NCI-H1105 (cell line): ENCODE measurements around the gene STX10.

Experiments used
- DNase-seq: peaks from one replicate; lab custom pipeline; 2025; lab: John Stamatoyannopoulos, UW

The STX10 gene

DNA sequence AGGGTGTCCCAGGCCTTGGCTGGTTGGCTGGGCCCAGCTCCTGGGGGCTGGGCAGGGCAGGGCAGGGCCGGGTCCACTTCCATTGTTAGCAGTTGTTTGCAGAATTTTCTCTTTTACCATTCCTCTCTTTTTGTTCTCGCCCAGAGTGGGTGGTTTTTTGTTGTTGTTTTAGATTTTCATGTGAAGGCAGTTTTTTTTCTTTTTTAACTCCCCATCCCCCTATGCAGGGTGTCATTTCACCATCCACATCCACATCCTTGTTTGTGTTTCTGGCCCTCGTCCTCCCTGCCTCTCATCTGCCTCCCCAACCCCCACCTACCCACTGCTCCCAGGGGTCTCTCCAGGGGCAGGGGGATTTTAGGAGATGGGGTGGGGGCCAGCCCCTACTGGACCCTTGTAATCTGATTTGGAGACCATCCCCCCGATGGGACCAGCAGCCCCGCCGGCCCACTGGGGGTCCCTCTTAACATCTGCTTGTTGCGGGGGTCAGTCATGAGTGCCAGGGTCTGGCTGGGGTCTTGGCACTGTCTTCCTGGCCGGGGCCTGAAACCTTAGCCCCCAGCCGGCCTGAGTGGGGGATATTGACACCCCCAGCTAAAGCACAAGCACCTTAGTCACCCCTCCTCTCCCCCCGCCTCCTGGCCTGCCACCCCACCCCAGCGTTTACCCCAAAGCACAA, 10.4 kb downstream of the STX10 start:
- no peak for DNase-seq

DNA sequence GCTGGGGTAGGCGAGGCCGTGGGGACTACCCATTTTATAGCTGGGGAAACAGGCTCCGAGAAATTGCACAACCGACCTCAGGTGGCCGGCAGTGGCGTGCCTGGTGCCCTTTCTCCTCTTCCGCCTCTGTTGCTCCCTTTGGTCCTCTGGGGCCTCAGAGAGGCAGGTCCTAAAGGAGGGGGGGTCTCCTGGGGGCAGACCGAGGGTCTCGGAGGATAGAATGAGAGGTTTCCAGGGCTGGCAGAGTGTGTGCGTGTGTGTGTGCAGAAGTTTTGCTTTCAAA, 11.3 kb downstream of the STX10 start:
- DNase-seq: no peak

DNA sequence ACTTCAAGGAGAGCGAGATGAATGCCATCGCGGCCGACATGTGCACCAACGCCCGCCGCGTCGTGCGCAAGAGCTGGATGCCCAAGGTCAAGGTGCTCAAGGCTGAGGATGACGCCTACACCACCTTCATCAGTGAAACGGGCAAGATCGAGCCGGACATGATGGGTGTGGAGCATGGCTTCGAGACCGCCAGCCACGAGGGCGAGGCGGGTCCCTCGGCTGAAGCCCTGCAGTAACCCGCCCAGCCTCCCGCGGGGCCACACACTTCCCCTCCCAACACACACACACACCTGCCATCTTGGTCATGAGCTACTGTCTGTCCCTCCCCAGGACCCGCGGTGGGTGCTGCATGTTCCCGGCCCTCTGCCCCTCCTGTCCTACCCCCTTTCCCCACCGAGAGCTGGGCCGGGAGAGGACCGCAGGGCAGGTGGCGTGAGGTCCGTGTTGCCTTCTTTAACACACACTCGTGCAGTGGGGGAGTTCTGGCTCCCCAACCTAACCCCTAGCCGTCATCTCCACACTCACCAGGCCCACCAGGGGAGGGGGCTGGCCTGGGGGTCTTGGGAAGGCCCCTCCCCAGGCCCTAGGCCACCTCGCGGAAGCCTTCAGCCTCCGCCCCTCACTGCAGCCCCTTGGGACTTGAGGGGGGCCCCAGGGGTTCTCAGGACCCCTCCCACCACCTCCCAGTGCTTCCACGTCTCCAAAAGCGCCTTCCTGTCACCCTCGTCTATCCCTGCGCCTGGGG, 11.8 kb downstream of the STX10 start:
- DNase-seq: no peak

DNA sequence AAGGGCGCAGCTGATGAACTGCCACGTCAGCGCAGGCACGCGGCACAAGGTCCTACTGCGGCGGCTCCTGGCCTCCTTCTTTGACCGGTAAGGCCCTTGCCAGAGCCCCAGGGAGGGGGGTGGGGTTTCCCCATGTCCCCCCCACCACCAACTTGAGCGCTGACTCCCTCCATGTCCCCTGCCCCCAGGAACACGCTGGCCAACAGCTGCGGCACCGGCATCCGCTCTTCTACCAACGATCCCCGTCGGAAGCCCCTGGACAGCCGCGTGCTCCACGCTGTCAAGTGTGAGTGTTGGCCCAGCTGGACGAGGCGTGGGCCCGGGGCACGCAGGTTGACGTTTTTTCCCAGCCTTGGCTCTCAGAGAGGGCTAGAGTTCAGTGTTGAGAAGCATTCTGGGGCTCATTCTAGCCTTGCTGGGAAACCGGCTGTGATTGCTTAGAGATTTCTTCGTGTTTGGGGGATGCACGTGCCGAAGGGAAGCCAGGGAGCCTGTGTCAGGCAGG, 12.8 kb downstream of the STX10 start:
- DNase-seq: no peak

DNA sequence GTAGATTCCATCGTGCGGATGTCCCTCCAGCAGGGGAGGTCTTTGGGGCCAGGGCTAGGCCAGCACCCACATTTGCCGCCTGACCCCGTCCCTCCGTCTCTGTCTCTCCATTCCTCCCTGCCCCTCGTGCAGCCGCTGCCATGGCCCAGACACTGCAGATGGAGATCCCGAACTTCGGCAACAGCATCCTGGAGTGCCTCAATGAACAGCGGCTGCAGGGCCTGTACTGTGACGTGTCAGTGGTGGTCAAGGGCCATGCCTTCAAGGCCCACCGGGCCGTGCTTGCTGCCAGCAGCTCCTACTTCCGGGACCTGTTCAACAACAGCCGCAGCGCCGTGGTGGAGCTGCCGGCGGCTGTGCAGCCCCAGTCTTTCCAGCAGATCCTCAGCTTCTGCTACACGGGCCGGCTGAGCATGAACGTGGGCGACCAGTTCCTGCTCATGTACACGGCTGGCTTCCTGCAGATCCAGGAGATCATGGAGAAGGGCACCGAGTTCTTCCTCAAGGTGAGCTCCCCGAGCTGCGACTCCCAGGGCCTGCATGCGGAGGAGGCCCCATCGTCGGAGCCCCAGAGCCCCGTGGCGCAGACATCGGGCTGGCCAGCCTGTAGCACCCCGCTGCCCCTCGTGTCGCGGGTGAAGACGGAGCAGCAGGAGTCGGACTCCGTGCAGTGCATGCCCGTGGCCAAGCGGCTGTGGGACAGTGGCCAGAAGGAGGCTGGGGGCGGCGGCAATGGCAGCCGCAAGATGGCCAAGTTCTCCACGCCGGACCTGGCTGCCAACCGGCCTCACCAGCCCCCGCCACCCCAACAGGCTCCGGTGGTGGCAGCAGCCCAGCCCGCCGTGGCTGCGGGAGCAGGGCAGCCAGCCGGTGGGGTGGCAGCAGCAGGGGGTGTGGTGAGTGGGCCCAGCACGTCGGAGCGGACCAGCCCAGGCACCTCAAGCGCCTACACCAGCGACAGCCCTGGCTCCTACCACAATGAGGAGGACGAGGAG, 14.8 kb downstream of the STX10 start:
- DNase-seq: no peak

DNA sequence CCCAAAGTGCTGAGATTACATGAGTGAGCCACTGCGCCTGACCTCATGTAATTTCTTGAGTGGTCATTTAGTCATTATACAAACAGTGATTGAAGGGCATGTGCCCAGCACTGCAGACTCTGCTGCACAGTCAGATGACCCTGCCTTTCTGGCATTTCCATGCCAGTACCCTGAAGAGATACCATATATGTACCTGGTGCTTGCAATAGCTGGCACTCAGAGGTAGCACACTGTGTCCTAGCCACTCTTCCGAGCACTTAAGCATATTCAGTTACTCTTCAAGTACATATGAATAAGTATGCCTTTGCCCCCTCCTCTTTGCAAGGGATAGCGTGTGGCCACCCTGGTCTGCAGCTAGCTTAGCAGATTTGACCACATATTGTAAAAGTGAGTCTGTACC, 15.5 kb downstream of the STX10 start:
- no peak for DNase-seq

DNA sequence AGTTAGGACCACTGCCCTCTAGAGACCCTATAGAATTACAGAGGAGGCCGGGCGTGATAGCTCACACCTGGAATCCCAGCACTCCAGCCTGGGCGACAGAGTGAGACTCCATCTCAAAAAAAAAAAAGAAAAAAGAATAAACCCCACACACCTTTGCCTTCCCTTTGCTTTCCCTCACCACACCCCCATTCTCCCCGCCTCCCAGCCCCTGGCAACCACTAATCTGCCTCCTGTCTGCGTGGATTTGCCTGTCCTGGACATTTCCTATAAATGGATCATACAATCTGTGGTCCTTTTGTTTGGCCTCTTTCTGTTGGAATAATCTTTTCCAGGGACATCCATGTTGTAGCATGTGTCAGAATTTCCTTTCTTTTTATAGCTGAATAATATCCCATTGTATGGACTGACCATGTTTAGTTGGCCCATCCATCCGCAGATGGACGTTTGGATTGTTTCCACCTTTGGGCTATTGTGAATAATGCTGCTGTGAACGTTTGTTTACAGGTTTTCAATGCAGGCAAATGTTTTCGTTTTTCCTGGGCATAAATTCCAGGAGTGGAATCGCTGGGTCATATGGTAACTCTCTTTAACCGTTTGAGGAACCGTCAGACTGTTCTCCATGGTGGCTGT, 16.8 kb downstream of the STX10 start:
- DNase-seq: no peak

DNA sequence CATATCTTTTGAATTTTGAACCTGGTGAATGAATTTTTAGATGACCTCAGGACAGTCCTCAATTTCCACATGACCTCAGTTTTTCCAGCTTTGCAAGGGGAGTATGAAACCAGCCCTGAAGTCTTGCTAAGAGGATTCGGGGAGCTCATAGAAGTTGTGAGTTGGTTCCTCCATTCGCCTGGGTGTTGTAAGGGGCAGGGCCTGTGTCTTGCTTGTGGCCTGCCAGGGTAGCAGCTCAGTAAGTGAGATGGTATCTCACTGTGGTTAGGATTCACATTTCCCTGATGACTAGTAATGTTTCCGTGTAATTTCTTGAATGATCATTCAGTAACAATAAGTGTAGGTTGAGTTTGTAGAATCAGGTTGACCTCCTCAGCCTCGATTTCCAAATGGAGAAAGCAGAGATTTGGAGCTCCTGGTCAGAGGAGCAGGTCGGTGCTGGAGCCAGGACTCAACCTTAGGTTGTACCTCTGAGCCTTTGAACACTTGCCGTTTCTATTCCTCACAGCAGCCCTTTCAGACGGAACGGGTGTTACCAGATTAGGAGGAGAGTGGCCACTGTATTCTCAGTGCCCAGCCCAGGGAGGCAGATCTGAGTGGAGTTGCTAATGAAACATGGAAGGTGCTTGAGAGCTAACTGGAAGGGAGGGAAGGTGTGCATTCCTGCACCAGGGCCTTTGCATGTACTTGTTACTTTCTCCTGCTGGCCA, 17.5 kb downstream of the STX10 start:
- no peak for DNase-seq

DNA sequence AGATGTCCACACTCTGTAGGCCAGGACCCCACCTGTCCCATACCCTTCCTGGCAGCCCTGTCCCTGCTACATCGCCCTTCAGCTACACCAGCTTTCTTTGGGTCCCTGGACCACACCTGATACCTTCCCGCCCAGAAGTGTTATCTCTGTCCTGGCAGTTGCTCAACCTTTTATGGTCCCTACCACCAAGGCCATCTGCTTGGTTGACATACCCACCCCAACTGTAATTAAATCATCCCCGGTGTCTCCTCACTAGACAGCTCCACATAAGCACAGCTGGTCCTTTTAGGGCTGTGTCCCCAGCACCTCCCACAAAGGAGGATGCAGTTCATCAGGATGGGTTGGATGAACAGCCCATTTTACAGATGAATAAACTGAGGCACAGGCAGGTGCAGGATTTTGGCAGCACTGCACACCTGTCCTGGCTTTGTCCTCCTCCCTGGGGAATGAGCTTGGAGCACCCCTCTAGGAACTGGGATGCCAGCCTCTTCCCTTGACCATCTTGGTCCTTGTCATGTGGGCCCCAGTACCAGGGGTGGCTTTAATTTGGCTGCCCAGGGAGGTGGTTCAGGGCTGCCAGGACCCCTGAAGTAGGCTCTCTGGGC, 19.2 kb downstream of the STX10 start:
- no peak for DNase-seq

DNA sequence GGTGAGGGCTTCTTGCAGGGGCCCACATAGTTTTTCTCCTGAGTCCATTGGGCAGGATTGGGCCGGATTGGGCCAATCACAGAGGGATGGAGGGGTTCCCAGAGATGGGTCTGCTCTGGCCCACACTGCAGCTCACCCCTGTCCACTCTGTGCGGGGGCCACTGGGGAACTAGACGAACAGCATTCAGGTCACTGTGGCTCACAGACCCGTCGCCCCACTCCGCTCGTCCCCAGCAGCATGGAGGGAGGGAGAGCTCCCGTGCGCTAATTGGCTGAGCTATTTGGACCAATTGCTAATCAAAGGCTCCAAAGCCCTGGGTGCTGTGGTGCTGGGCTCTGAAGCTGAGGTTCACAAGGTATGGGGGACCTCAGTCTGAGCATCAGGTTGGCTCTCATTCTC, 20.8 kb downstream of the STX10 start:
- DNase-seq: no peak

DNA sequence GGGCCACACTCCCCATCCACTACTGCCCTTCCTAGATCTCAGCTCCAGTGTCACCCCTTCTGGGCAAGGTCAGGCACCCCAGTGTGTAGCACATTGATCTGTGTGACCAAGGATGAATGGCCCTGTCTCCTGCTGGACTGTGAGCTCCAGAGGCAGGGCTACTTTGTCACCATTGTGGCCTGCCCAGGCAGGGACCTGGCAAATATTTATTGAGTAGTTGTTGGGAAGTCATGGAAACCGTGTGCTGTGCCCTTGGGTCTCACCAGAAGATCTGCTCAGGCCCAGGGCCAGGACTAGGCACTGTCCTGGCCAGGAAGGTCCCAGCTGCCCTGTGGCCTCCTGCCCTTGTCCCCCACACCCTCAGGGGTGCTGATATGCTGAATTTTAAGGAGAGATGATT, 21.6 kb downstream of the STX10 start:
- no peak for DNase-seq

DNA sequence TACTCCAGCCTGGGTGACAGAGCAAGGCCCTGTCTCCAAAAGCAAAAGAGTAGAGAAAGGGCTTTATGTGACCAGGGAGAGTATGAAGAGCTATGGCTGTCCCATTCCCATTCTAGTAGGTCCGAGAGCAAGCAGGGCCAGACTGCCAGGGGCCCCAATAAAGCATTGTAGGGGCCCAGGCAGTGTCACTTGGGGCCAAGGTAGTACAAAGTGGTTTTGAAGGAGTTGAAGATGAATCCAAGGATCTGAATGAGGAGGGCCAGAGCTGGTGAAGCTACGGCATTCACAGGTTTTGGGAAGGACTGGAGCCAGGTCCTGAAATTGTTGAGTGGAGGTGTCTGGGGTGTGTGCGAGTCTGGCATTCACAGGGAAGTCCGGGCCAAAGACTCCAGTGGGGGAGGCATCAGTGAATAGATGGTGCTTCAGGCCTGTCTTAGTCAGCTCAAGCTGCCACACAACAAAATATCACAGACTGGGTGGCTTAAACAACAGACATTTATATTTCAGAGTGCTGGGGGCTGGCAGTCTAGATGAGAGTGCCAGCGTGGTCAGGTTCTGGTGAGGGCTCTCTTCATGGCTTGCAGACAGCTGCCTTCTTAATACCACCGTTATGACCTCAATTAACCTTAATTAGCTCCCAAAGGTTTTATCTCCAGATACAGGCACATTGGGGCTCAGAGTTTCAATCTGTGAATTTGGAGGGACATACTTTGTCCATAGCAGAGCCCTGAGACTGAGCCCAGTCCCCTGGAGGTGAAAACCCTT, 22.2 kb downstream of the STX10 start:
- no peak for DNase-seq

DNA sequence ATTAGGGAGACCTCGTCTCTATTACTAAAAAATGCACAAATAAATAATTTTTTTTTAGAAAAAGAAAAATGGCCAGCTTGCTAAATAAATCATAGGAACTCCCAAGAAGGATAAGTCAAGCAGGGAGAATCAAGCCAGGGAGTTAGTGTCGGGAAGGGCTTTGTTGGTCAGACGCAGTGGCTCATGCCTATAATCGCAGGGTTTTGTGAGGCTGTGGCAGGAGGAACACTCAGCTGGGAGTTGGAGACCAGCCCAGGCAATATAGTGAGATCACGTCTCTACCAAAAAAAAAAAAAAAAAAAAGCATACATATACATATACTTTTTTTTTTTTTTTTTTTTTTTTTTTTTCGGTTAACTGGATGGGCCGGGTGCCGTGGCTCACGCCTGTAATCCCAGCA, 23.1 kb downstream of the STX10 start:
- no peak for DNase-seq

DNA sequence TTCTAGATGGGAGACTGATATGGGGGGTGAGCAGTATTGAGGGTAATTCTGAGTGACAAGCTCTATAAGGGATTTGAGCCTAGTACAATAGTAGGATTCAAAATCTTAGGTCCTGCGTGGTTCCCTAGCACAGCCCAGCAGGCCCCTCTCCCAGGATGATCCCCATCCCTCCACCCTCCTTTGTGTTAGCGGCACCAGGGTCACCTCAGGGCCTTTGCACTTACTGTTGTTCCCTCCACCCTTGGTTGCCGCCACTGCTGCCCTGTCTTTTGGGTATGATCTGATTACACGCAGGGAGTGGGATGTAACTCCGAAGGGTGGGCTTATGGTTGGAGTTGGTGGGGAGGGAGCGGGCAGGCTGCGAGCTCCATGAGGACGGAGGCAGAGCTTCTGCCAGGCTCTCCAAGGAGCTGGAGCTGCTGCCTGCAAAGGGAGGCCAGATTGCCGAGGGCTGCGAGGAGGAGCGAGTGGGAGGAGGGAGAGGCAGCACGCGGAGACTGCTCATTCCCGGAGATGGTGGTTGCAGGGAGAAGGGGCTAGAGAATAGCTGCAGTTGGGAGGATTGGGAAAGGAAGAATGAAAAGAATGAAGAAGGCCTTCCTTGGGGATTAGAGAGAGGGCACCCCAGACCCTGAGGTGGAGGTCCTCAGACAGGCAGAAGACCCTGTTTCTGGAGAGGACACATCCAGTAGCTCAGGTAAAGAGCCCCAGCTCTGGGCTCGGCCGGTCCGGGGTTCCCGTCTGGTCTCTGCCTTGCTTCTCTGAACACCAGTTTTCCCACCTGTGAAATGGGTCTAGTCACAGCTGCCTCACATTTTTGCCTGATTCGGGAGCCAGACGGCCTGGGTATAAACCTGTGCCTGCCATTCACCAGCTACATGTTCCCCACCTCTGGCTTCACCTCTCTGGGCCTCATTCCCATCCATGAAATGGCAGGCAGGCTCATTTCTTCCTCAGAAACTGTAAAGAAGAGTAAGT, 26.9 kb downstream of the STX10 start:
- DNase-seq: no peak

DNA sequence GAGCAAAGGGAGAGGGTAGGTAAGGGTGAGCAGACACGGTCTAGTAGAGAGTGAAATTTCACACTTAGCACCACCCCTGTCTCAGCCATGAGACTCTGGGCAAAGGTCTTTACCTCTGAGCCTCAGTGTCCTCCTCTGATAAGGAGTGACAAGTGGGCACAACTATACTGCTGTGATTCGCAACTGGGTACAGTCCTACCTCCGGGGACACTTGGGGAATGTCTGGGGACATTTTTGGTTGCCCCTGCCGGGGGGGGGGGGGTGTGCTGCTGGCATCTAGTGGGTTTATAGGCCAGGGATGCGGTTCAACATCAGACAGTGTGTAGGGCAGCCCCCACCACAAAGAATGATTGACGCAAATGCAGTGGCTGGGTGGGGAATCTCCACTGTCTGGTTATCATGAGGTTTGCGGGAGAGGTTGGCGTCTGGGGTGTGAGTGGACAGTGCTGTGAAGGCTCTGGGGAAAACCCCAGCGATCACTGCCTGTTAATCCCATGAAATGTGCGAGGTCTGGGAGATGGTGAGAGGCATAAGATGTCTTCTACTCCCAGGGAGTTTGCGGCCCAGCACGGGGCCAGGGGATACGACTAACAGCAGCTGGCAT, 27.8 kb downstream of the STX10 start:
- no peak for DNase-seq

DNA sequence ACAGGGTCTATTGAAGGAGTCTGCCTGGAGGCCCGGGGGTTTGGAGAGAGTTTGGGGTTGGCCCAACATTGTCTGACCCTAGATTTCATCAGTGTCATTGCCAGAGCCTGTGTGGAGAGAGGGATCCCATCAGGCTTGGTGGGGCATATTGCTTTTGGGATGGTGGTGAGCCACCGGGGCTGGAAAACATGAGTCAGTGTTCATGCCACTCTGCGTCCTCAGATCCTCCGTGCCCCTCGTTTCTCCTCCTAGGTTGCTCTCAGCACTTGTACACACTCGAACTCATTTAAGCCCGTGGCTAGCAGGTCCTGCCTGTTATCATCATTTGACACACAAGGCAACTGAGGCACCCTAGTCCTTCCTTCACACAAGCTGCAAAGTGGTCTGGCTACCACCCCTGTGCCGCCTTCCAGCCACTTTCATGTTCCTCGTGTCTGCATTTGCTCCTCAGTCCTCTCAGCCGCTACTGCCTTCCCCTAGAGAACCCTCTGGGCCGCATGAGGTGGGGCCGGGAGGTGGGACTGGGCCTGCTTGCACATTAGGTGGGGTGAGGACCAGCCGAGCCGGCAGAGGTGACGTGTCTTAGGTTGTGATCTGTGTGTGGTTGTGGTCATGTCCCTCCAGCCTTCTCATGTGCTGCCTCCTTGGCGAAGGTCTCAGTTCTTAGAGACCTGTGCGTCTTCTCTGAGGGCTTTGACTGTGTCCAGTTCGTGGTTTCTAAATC, 28.5 kb downstream of the STX10 start:
- no peak for DNase-seq

DNA sequence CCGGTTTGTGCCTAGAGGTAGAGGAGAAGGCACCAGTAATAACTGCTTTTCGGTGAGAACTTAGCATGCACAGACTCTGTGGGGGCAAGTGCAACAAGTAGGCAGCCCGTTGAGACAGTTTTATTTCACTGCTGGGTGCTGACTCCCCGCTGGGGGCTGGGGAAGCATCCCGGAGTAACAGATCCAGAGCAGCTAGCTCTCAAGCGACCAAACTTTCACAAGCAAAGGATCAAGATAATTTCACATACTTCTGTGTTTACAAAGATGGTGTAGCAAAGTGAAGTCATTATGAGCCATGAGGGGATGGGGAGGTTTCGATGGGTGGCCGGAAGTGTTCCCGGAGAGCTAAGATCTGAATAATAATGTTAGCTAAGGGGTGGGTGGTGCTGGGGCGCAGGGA, 29.4 kb downstream of the STX10 start:
- no peak for DNase-seq

DNA sequence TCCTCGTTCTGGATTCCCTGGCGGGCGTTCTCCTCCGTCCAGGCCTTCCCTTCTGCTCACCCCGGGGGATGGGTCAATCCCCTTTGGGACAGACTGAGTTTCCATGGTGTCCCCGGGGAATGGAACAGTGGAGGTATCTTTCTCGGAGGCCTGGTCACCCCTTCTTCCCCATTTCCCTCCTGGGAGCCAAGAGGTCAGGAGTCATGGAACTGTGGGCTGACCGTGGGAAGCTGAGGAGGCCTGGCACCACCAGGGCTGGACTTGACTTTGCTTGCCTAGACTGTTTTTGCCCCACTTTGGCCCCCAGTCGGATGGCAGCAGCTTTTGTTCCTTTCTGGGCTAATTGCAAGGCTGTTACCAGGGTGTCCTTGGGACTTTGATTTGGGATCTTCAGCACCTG, 30.1 kb downstream of the STX10 start:
- DNase-seq: no peak
